ENCODE results near the gene NISCH.

Gene NISCH

GRCh38 chr3:52408466-52408865, 46.9 kb upstream of the NISCH start:
- H3K4me2 ChIP-seq (ENCODE audit: low read length, poor library complexity, severe bottlenecking) = no peak overlapping the region
- H3K14ac ChIP-seq (ENCODE audit: low read length in 2 of 2) = no peak overlapping the region
- H2BK15ac ChIP-seq (ENCODE audit: low read depth, poor library complexity, severe bottlenecking) = no peak overlapping the region
- no peaks in the 10 kb centered on the region for H3K27me3 ChIP-seq (ENCODE audit: control insufficient read depth in 1 of 2, insufficient read depth in 1 of 2, low read length in 2 of 2)
- WGBS = 100% methylated on average over 7 of the region's 8 CpGs
- peak overlapping the region; percentile 99 for H3K9ac ChIP-seq (ENCODE audit: low read length)
- peaks cover 22% of the 10 kb centered on the region for H3K4me1 ChIP-seq (ENCODE audit: control insufficient read depth, insufficient read depth, low read depth, low read length)
- no peak overlapping the region for H2BK120ac ChIP-seq (ENCODE audit: low read depth, low read length)
- H2BK5ac ChIP-seq (ENCODE audit: low read depth, low read length, poor library complexity, severe bottlenecking) = no peak overlapping the region
- H2AFZ ChIP-seq (ENCODE audit: low read depth, low read length) = no peak overlapping the region
- peak overlapping the region; percentile 46 for H4K8ac ChIP-seq (ENCODE audit: low read length)
- H3K4me3 ChIP-seq (ENCODE audit: insufficient read depth in 1 of 2, low read depth in 1 of 2, low read length in 2 of 2) = peak overlapping the region in 1 of 2 experiments; percentile 99
- H2AK5ac ChIP-seq (ENCODE audit: low read length, severe bottlenecking) = no peak overlapping the region
- H3K36me3 ChIP-seq (ENCODE audit: control insufficient read depth in 1 of 2, insufficient read depth in 2 of 2, low read depth in 1 of 2, low read length in 2 of 2) = peaks cover 49 to 58% of the 10 kb centered on the region in 2 experiments
- DNase-seq = no peak
- H4K91ac ChIP-seq (ENCODE audit: low read length) = no peak overlapping the region
- no peak overlapping the region for H3K18ac ChIP-seq (ENCODE audit: low read depth in 1 of 2, low read length in 2 of 2)
- H2BK12ac ChIP-seq (ENCODE audit: low read length in 2 of 2) = no peak overlapping the region
- no peaks in the 10 kb centered on the region for H3K9me3 ChIP-seq (ENCODE audit: control insufficient read depth, low read length)
- no peak overlapping the region for H3K27ac ChIP-seq (ENCODE audit: low read length, poor library complexity, severe bottlenecking)
- H3K79me1 ChIP-seq (replicated peaks; ENCODE audit: low read length, poor library complexity, severe bottlenecking) = peaks cover 56% of the 10 kb centered on the region
- no peak overlapping the region for H3K23ac ChIP-seq (ENCODE audit: low read length in 2 of 2)
- H3K4ac ChIP-seq (ENCODE audit: low read depth in 1 of 2, low read length in 2 of 2) = no peak overlapping the region

DNA sequence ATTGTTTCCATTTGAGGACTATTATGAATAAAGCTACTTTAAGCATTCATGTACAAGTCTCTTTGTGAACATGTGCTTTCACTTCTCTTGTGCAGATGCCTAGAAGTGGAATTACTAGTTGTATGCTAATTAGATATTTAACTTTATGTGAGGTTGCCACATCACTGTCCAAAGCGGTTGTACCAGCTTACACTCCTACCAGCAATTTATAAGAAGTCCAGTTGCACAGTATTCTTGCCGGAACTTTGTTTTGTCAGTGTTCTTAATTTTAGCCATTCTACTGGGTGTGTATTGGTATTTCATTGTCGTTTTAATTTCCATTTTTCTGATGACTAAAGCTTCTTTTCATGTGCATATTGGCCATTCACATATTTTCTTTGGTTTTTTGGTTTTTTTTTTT, 39.6 kb upstream of the NISCH start:
- H4K8ac ChIP-seq (ENCODE audit: low read length) = no peak overlapping the region
- H3K27ac ChIP-seq (ENCODE audit: low read length, poor library complexity, severe bottlenecking) = no peak overlapping the region
- H3K27me3 ChIP-seq (ENCODE audit: control insufficient read depth in 1 of 2, insufficient read depth in 1 of 2, low read length in 2 of 2) = no peaks in the 10 kb centered on the region
- no peak overlapping the region for H2BK15ac ChIP-seq (ENCODE audit: low read depth, poor library complexity, severe bottlenecking)
- H3K79me1 ChIP-seq (replicated peaks; ENCODE audit: low read length, poor library complexity, severe bottlenecking) = peaks cover 10% of the 10 kb centered on the region
- H2AK5ac ChIP-seq (ENCODE audit: low read length, severe bottlenecking) = no peak overlapping the region
- H3K9ac ChIP-seq (ENCODE audit: low read length) = no peak overlapping the region
- H3K4me3 ChIP-seq (ENCODE audit: insufficient read depth in 1 of 2, low read depth in 1 of 2, low read length in 2 of 2) = no peak overlapping the region
- H3K23ac ChIP-seq (ENCODE audit: low read length in 2 of 2) = no peak overlapping the region
- H4K91ac ChIP-seq (ENCODE audit: low read length) = no peak overlapping the region
- H3K4me1 ChIP-seq (ENCODE audit: control insufficient read depth, insufficient read depth, low read depth, low read length) = peaks cover 8% of the 10 kb centered on the region
- H2BK5ac ChIP-seq (ENCODE audit: low read depth, low read length, poor library complexity, severe bottlenecking) = no peak overlapping the region
- WGBS = 100% methylated on average over 1 of the region's 3 CpGs
- H3K36me3 ChIP-seq (ENCODE audit: control insufficient read depth in 1 of 2, insufficient read depth in 2 of 2, low read depth in 1 of 2, low read length in 2 of 2) = peaks cover 3 to 33% of the 10 kb centered on the region in 2 experiments
- no peak overlapping the region for H3K4me2 ChIP-seq (ENCODE audit: low read length, poor library complexity, severe bottlenecking)
- no peak overlapping the region for H2BK120ac ChIP-seq (ENCODE audit: low read depth, low read length)
- H2AFZ ChIP-seq (ENCODE audit: low read depth, low read length) = no peak overlapping the region
- no peak for DNase-seq
- H2BK12ac ChIP-seq (ENCODE audit: low read length in 2 of 2) = no peak overlapping the region
- H3K4ac ChIP-seq (ENCODE audit: low read depth in 1 of 2, low read length in 2 of 2) = no peak overlapping the region
- H3K9me3 ChIP-seq (ENCODE audit: control insufficient read depth, low read length) = no peaks in the 10 kb centered on the region
- H3K14ac ChIP-seq (ENCODE audit: low read length in 2 of 2) = no peak overlapping the region
- no peak overlapping the region for H3K18ac ChIP-seq (ENCODE audit: low read depth in 1 of 2, low read length in 2 of 2)

DNA sequence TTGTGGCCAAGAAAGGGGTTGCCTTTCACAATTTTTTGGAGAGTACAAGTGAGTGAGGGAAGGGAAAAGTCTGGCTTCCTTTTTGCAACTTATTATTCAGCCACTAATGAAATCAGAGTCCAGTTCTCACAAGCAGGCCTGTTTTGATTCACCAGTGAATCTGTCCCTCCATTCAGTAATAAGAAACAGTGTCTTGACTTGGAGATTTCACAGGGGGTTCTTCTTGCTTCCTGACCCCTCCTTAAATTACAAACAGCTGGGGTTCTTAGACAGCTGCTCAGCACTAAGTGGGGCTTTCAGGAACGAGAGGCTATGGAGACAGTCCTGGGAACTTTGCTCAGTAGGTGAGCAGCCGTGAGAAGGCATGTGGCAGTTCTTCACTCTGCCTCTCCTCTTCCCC, 35.0 kb upstream of the NISCH start:
- 95% methylated on average over 2 of the region's 2 CpGs for WGBS
- Histone ChIP-seq H3K79me1 (replicated peaks; ENCODE audit: low read length, poor library complexity, severe bottlenecking) (peaks cover 1% of the 10 kb centered on the region), H3K18ac (ENCODE audit: low read depth in 1 of 2, low read length in 2 of 2) (no peak overlapping the region), H3K27me3 (ENCODE audit: control insufficient read depth in 1 of 2, insufficient read depth in 1 of 2, low read length in 2 of 2) (no peaks in the 10 kb centered on the region), H2BK5ac (ENCODE audit: low read depth, low read length, poor library complexity, severe bottlenecking) (no peak overlapping the region), H3K9me3 (ENCODE audit: control insufficient read depth, low read length) (no peaks in the 10 kb centered on the region), H3K4me1 (ENCODE audit: control insufficient read depth, insufficient read depth, low read depth, low read length) (no peaks in the 10 kb centered on the region), H3K9ac (ENCODE audit: low read length) (no peak overlapping the region), H3K4me3 (ENCODE audit: insufficient read depth in 1 of 2, low read depth in 1 of 2, low read length in 2 of 2) (no peak overlapping the region), H4K8ac (ENCODE audit: low read length) (no peak overlapping the region), H3K36me3 (ENCODE audit: control insufficient read depth in 1 of 2, insufficient read depth in 2 of 2, low read depth in 1 of 2, low read length in 2 of 2) (peaks cover 5 to 21% of the 10 kb centered on the region in 2 experiments), H3K4ac (ENCODE audit: low read depth in 1 of 2, low read length in 2 of 2) (no peak overlapping the region), H3K4me2 (ENCODE audit: low read length, poor library complexity, severe bottlenecking) (no peak overlapping the region), H2BK12ac (ENCODE audit: low read length in 2 of 2) (no peak overlapping the region), H3K14ac (ENCODE audit: low read length in 2 of 2) (no peak overlapping the region), H2AFZ (ENCODE audit: low read depth, low read length) (no peak overlapping the region), H2BK15ac (ENCODE audit: low read depth, poor library complexity, severe bottlenecking) (no peak overlapping the region), H2BK120ac (ENCODE audit: low read depth, low read length) (no peak overlapping the region), H4K91ac (ENCODE audit: low read length) (no peak overlapping the region), H3K23ac (ENCODE audit: low read length in 2 of 2) (no peak overlapping the region), H2AK5ac (ENCODE audit: low read length, severe bottlenecking) (no peak overlapping the region), H3K27ac (ENCODE audit: low read length, poor library complexity, severe bottlenecking) (no peak overlapping the region)
- no peak for DNase-seq

DNA sequence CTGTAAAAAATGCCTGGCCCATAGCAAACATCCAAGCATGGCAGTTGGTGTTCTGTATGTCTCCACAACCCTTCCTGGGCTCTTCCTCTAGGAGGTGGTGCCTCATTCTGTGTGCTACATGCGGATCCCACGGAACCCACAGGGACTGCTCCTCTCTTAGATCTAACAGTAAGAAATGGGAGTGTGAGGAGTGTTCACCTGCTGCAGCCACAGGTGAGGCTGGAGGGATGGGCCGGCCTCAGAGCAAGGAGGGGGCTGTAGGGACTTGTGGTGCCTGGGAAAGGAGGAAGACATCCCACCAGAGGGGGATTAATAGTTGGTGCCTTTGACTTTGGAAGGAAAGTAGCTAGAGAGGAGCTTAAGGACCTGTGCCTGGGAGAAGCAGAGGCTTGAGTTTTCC, 32.7 kb upstream of the NISCH start:
- no peak overlapping the region for H2BK120ac ChIP-seq (ENCODE audit: low read depth, low read length)
- peaks cover 1% of the 10 kb centered on the region for H3K79me1 ChIP-seq (replicated peaks; ENCODE audit: low read length, poor library complexity, severe bottlenecking)
- H3K9me3 ChIP-seq (ENCODE audit: control insufficient read depth, low read length) = no peaks in the 10 kb centered on the region
- H3K4ac ChIP-seq (ENCODE audit: low read depth in 1 of 2, low read length in 2 of 2) = no peak overlapping the region
- no peak overlapping the region for H2BK12ac ChIP-seq (ENCODE audit: low read length in 2 of 2)
- no peak overlapping the region for H3K23ac ChIP-seq (ENCODE audit: low read length in 2 of 2)
- DNase-seq = no peak
- H3K27ac ChIP-seq (ENCODE audit: low read length, poor library complexity, severe bottlenecking) = no peak overlapping the region
- no peak overlapping the region for H3K4me3 ChIP-seq (ENCODE audit: insufficient read depth in 1 of 2, low read depth in 1 of 2, low read length in 2 of 2)
- no peak overlapping the region for H4K8ac ChIP-seq (ENCODE audit: low read length)
- no peaks in the 10 kb centered on the region for H3K4me1 ChIP-seq (ENCODE audit: control insufficient read depth, insufficient read depth, low read depth, low read length)
- H3K18ac ChIP-seq (ENCODE audit: low read depth in 1 of 2, low read length in 2 of 2) = no peak overlapping the region
- H2BK15ac ChIP-seq (ENCODE audit: low read depth, poor library complexity, severe bottlenecking) = no peak overlapping the region
- WGBS = 83% methylated on average over 3 of the region's 3 CpGs
- no peak overlapping the region for H4K91ac ChIP-seq (ENCODE audit: low read length)
- H3K27me3 ChIP-seq (ENCODE audit: control insufficient read depth in 1 of 2, insufficient read depth in 1 of 2, low read length in 2 of 2) = no peaks in the 10 kb centered on the region
- H3K4me2 ChIP-seq (ENCODE audit: low read length, poor library complexity, severe bottlenecking) = no peak overlapping the region
- H3K9ac ChIP-seq (ENCODE audit: low read length) = no peak overlapping the region
- H2AFZ ChIP-seq (ENCODE audit: low read depth, low read length) = no peak overlapping the region
- no peak overlapping the region for H2BK5ac ChIP-seq (ENCODE audit: low read depth, low read length, poor library complexity, severe bottlenecking)
- no peak overlapping the region for H3K14ac ChIP-seq (ENCODE audit: low read length in 2 of 2)
- H2AK5ac ChIP-seq (ENCODE audit: low read length, severe bottlenecking) = no peak overlapping the region
- H3K36me3 ChIP-seq (ENCODE audit: control insufficient read depth in 1 of 2, insufficient read depth in 2 of 2, low read depth in 1 of 2, low read length in 2 of 2) = peaks cover 5 to 8% of the 10 kb centered on the region in 2 experiments

Data from mesenchymal stem cell (in vitro differentiated cells and primary cell).